Urinary bladder (tissue), 4 donors: ENCODE measurements around the gene NUP85. TPM values are rescaled to one million over a fixed set of nuclear protein-coding genes. Genes with fewer than 3 reads are reported as not detected.

Source experiments
- DNase-seq: peaks from one replicate; pipeline ENCODE4 v3.0.0-alpha.2; 2015; ENCODE audit errors: extremely low spot score
- H3K27ac ChIP-seq: one replicate; pipeline ENCODE4 v1.5.1; 2013; ENCODE audit warnings: low read depth, mild to moderate bottlenecking, moderate library complexity
- H3K36me3 ChIP-seq: one replicate; pipeline ENCODE4 v1.6.1; 2013; ENCODE audit warnings: mild to moderate bottlenecking, moderate library complexity; ENCODE audit not compliant: insufficient read depth
- H3K4me1 ChIP-seq: one replicate; pipeline ENCODE4 v1.6.1; 2013; ENCODE audit warnings: mild to moderate bottlenecking, moderate library complexity; ENCODE audit not compliant: insufficient read depth
- H3K4me3 ChIP-seq: one replicate; pipeline ENCODE4 v1.5.1; 2013; ENCODE audit warnings: low read depth, low read length
- WGBS: extraction: QIAGEN DNeasy Blood & Tissue Kit; methylation state at CpG from one replicate; pipeline ENCODE4 v1.1.7; 2013; 5-methylcytosine and 5-hydroxymethylcytosine counted together
- polyA plus RNA-seq: library from polyadenylated mRNA; stranded (reverse); fragments of 200-250 nt; gene quantifications from one replicate; pipeline ENCODE4 v1.2.3, GENCODE V29; 2013
- total RNA-seq: library from RNA; depleted of rRNA; stranded (reverse); fragments of >200 nt; gene quantifications from one replicate; pipeline ENCODE4 v1.2.3, GENCODE V29; 2014
- donor health status: healthy with polysubstance abuse.
- donor health status: healthy.

The NUP85 gene
- total and polyA plus RNA-seq, 2 donors: 36.6 to 40.2 TPM

- Histone ChIP-seq H3K36me3 (peaks cover 4% of the 10 kb centered on the region), H3K4me3 (no peak overlapping the region), H3K27ac (no peak overlapping the region), H3K4me1 (no peaks in the 10 kb centered on the region)
- DNase-seq: no peak
- 87% methylated on average over 23 of the region's 23 CpGs for whole genome bisulfite sequencing
These were observed 34.4 kb downstream of the NUP85 start for GRCh38 chr17:75239778-75240393.

- peaks cover 8% of the 10 kb centered on the region for H3K36me3 ChIP-seq
- no peak for DNase-seq
- H3K4me1 ChIP-seq: no peaks in the 10 kb centered on the region
- H3K27ac ChIP-seq: no peak overlapping the region
- 59% methylated on average over 23 of the region's 23 CpGs for WGBS
- no peak overlapping the region for H3K4me3 ChIP-seq
These were observed 35.1 kb downstream of the NUP85 start for GRCh38 chr17:75240394-75241142.

- DNase-seq: no peak
- WGBS: 85% methylated on average over 7 of the region's 7 CpGs
- H3K27ac ChIP-seq: no peak overlapping the region
- H3K36me3 ChIP-seq: peaks cover 8% of the 10 kb centered on the region
- no peak overlapping the region for H3K4me3 ChIP-seq
- H3K4me1 ChIP-seq: no peaks in the 10 kb centered on the region
These were observed 35.6 kb downstream of the NUP85 start for GRCh38 chr17:75241143-75241430.

- H3K4me3 ChIP-seq: no peak overlapping the region
- H3K36me3 ChIP-seq: peaks cover 10% of the 10 kb centered on the region
- DNase-seq: no peak
- WGBS: 92% methylated on average over 9 of the region's 9 CpGs
- H3K27ac ChIP-seq: no peak overlapping the region
- H3K4me1 ChIP-seq: no peaks in the 10 kb centered on the region
These were observed 36.0 kb downstream of the NUP85 start for GRCh38 chr17:75241502-75241901.

- H3K4me1 ChIP-seq: no peaks in the 10 kb centered on the region
- no peak overlapping the region for H3K4me3 ChIP-seq
- 80% methylated on average over 15 of the region's 15 CpGs for WGBS
- no peak overlapping the region for H3K27ac ChIP-seq
- H3K36me3 ChIP-seq: peaks cover 10% of the 10 kb centered on the region
- no peak for DNase-seq
These were observed 36.5 kb downstream of the NUP85 start for GRCh38 chr17:75241996-75242460.

- DNase-seq: no peak
- 88% methylated on average over 17 of the region's 17 CpGs for WGBS
- H3K4me3 ChIP-seq: no peak overlapping the region
- no peak overlapping the region for H3K27ac ChIP-seq
- no peaks in the 10 kb centered on the region for H3K4me1 ChIP-seq
- peaks cover 10% of the 10 kb centered on the region for H3K36me3 ChIP-seq
These were observed 37.1 kb downstream of the NUP85 start for GRCh38 chr17:75242461-75243042.

- no peak overlapping the region for H3K4me3 ChIP-seq
- peaks cover 10% of the 10 kb centered on the region for H3K36me3 ChIP-seq
- no peak for DNase-seq
- no peak overlapping the region for H3K27ac ChIP-seq
- H3K4me1 ChIP-seq: no peaks in the 10 kb centered on the region
- WGBS: 89% methylated on average over 22 of the region's 22 CpGs
These were observed 38.8 kb downstream of the NUP85 start for GRCh38 chr17:75244133-75244866.

GRCh38 chr17:75245011-75245410, 39.5 kb downstream of the NUP85 start:
- Histone ChIP-seq H3K4me1 (no peaks in the 10 kb centered on the region), H3K4me3 (no peak overlapping the region), H3K27ac (no peak overlapping the region), H3K36me3 (peaks cover 10% of the 10 kb centered on the region)
- WGBS: 82% methylated on average over 6 of the region's 6 CpGs
- no peak for DNase-seq

GRCh38 chr17:75246404-75246803, 40.9 kb downstream of the NUP85 start:
- 94% methylated on average over 12 of the region's 12 CpGs for WGBS
- H3K4me3 ChIP-seq: no peak overlapping the region
- no peak overlapping the region for H3K27ac ChIP-seq
- peaks cover 10% of the 10 kb centered on the region for H3K36me3 ChIP-seq
- H3K4me1 ChIP-seq: no peaks in the 10 kb centered on the region
- no peak for DNase-seq

- 78% methylated on average over 4 of the region's 4 CpGs for WGBS
- Histone ChIP-seq H3K4me1 (no peaks in the 10 kb centered on the region), H3K27ac (no peak overlapping the region), H3K4me3 (no peak overlapping the region), H3K36me3 (peaks cover 8% of the 10 kb centered on the region)
- no peak for DNase-seq
These were observed 44.1 kb downstream of the NUP85 start for GRCh38 chr17:75249564-75249963.

- Histone ChIP-seq H3K4me3 (no peak overlapping the region), H3K27ac (no peak overlapping the region), H3K4me1 (no peaks in the 10 kb centered on the region), H3K36me3 (peaks cover 5% of the 10 kb centered on the region)
- 65% methylated on average over 11 of the region's 11 CpGs for WGBS
- DNase-seq: no peak
These were observed 44.6 kb downstream of the NUP85 start for GRCh38 chr17:75250009-75250471.

- H3K4me1 ChIP-seq: no peaks in the 10 kb centered on the region
- no peak overlapping the region for H3K4me3 ChIP-seq
- DNase-seq: no peak
- 88% methylated on average over 8 of the region's 8 CpGs for WGBS
- no peak overlapping the region for H3K27ac ChIP-seq
- no peaks in the 10 kb centered on the region for H3K36me3 ChIP-seq
These were observed 46.7 kb downstream of the NUP85 start for GRCh38 chr17:75252039-75252816.
